CD4-positive, alpha-beta T cell treated with Interleukin-1 beta for 1 hour (primary cell): ENCODE measurements around the gene PSMD11.

ENCODE experiments used
- DNase-seq, 2 donors: peaks; one replicate each; pipeline ENCODE4 v3.0.0-alpha.2; 2020 to 2022

The PSMD11 gene

DNA sequence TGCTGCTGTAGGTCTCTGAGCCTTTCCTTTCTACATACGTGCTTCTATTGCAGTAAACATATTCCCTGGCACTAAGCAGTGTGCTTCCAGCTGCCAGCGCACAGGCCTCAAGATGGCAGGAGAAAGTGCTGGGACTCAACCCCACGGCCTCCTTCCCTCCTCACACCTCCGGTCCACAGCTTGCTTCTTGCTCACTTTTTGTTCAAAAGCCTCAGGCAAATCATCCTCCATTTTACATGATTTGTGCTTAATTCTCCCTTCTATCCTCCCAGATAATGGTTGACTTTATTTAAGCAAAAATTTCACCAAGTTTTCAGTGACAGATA is 47.9 kb downstream of the PSMD11 start:
- DNase-seq: no peak

DNA sequence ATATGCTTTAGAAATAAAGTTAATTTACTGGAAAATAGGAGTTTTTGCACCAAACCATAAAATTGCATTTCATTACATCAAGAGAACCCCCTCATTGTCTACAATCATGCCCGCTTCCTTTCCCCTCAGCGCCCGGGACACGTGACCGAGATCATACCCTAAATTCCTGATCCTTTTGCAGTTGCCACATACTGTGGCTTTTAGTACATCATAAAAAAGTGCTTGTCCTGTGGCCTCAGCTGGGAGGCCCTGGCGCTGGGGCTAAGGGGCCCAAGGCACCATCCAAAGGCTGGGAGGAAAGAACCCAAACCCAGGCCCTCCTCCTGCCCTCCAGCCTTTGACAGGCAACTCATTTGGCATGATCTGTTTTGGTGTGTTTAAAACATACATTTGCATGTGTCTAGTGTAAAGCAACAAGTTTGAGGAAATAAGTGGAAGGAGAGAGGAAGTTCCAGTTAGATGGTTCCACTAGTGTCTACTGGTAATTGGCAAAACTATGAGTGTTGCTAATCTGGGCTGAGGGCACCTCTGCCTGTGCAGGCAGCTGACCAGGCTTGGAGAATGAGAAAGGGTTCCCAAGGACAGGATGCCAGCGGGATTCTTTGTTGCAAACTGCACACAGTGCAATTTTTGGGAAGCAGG is 48.5 kb downstream of the PSMD11 start:
- no peak for DNase-seq

DNA sequence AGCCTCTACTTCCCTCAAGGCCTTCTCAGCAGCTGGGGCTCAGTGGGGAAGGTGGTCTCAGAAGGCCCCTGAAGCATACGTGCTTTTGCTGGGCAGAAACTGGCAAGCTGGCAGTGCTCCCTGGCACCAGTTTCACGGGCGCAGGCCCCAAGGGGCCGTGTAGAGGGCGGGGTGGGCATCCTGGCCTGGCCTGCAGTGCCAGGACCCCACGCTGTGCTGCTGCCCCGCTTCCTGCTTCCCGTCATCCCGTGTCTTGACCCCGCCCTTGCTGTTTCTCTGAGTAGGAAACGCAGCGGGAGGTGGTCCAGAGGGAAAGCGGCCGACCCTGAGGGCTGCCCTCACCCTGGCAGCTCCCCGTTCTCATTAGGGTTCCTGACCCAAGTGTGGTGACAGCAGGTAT is 49.3 kb downstream of the PSMD11 start:
- no peak for DNase-seq

DNA sequence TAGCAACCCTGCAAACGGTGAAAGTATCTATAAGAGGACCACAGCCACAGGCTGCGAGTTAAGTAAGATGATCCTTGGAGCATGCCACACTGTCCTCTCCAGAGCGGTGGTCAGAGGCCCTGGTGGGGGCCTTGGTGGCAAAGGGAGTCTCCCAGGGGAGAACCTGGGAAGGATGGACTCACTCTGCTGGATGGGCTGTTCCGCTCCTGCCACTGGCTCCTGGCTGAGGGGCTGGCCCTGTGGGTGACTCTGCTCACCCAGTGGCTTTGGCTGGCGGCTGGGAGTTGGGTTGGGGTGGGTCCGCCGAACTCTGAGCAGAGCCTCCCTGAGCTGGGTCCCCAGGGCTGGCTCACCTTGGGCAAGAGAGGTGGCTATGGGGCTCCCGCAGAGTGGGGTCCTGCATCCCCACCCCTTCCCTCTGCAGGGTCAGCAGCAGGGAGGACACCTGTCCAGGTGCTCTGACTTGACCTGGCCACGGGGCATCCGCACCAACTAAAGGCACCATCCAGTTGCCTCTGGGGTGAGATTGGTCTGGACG is 49.7 kb downstream of the PSMD11 start:
- DNase-seq: no peak

DNA sequence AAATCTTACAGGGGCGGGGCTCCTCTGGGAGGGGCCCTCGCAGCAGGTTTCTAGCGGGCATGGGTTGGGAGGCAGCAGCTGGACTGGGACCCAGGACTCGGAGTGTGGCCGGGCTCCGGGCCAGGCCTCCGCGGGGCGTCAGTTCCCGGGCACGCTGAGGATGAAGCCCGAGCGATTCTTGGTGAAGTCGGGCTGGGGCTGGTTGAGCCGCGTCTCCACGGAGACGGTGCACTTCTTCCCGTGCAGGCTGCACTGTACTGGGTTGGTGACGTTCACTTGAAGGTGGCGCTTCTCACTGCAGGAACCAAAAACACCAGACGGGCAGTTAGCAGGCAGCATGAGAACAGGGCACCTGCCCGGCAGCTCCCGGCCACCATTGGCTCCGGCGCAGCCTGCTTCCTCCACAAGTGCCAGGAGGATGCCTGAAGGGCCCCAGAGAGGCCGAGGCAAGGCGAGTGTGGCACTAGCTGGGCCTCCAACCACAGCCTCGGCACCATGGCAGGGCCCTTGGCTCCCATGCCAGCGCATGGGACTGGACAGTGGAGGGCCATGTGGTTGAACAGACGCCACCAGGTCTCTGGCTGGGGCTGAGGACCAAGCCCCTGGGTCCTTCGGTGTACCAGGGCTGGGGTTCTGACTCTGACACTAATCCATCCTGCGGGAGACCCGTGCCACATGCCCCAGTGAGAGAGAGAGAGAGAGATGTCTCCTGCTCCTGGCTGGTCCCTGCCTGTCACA is 50.5 kb downstream of the PSMD11 start:
- no peak for DNase-seq

DNA sequence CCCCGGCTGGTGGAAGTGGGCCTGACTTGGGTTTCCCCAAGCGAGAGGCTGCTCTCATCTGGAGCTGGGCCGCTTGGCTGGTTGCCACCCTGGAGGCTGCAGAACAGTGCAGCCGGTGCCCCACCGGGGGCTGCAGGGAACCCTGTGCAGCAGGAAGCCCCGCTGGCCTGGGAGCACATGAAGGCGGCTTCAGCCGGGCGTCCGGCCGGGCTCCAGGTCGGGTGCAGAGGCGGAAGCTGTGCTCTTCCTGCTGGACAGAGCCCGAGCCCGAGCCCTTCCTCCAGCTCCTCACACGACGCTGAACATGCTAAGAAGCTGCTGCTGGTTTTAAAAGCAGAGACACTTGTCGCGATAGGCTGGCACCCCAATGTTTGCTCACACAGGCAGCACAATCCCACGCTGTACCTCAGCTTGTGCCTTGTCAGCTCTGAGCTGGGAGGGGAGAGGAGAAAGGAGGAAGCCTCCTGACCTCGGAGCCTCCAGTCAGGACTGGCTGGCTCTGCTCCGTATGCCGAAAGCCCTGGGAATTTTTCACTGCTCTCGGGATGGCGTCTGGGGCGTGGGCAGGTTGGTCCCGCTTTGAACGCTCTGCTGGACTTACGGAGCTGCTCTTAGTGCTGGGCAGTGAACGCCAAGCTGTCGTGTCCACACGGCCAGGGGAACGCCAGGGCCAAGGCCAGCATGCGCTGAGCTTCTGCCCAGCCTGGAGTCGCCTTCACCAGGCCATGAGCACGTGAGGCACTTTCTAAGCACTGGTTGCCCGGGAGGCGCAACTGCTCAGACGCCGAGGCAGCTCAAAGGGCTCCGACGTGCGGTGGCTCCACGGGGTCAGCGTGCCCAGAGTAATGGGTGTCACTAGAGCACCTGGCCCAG is 51.3 kb downstream of the PSMD11 start:
- DNase-seq: peak in 1 of 2 donors; percentile 15

DNA sequence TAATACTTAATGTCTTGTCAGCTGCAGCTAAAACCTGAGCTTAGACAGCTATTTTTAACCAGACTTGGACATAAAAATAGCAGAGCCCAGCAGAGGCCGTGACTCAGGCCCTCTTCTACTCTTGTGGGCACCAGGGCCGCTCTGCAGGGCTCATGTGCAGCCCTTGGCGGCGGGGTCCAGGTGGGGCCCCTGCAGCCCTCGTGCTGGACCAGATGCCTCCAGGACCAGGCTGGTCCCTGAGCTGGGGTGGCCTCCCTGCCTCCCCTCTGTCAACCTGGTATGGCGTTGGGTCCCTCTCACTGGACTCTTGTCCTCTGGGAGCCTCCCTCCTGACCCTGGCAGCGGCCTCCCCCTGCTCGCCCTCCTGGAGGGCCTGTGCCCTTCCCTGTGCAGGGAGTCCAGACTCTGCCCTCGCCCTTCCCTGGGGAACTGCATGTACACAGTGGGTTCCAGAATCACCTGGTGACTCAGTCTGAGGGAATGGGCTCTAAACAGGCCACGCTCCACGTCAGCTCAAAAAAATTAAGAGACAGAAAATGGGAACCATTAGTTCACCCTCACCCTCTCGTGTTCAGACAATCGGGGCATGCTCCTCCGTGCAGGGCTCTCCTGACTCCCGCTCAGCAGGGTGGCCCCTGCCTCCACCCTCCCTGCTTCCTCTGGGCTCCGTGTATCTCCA is 52.2 kb downstream of the PSMD11 start:
- no peak for DNase-seq

DNA sequence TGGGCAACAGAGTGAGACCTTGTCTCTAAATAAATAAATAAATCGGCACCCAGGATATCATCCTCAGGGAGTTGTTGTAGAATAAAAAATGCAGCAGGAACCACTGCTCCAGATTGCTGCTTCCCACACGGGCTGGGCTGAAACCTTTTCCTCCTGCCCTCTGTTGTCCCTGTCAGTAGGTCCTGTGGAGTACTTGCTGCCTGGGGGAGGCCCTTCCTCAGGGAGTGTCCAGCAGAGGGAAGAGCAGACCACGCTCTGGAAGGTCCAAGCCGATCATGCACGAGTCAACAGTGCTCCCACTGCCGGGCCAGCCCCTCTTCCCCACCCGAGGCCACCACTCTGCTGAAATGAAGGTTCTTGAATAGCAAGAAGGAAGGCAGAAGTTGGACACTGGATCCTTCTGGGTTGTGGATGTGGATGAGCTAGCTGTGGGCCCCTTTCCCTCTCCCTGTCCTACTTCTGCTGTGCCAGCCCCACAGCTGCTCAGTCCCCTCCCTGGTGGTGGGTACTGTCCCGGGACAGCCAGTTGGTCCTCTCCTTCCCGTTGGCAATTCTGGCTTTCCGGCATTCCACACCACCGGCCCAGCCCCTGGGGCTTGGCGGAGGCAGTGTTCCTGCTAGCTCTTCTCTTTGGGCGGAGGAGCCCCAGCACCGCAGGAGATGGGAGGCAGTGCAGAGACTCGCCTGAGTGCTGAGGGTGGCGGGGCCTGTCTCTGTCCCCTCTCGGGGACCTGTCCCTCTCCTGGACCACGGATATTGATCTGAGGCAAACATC is 53.3 kb downstream of the PSMD11 start:
- DNase-seq: no peak

DNA sequence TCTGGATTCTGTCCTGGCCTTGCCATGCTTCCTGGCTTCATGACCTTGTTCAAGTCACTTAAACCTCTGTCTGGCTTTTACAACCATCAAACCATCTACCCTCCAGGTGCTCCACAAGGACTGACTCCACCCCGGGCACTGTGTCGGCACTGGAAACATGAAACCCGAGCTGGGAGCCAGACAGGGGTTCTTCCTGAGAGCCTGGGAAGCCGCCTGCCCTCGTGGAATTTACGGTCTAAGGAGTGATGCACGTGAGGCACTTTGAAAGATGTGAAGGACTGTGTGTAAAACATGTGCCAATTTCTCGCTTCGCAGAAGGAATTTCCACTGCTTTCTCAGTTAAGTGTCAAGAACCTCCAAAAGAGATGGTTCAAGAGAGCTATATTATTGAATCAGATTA is 54.1 kb downstream of the PSMD11 start:
- no peak for DNase-seq

DNA sequence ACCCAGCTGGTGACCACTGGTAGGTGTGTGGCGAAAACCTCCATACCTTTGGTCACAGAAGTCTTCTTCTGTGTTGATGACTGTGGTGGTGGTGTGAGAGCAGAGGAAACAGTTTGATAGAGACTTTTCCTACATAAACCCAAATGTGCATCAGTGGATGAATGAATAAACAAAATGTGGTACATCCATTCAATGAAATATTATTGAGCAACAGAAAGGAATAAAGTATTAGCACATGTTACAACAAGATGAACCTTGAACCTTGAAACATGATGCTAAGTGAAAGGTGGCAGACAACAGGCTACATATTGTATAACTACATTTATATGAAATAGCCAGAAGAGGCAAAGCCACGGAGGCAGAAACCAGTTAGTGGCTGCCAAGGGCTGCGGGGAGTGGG is 57.7 kb downstream of the PSMD11 start:
- no peak for DNase-seq

DNA sequence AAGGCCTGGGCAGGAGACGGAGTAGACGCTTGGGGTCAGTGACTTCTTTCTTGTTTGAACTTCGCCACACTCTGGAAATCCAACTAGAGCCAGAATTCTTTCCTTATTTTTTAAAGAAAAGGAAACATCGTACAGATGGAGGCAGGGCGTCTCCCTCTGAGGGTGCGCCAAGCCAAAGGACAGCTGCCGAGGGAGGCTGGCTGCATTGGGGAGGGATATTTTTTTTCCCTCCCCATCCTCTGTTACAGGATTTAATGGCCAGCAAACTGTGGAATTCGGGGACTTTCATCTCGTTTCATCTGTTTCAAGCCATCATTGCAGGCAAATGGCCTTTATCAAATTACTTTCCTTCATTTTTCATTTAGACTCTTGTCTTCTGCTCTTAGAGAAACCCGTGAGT is 58.4 kb downstream of the PSMD11 start:
- no peak for DNase-seq

DNA sequence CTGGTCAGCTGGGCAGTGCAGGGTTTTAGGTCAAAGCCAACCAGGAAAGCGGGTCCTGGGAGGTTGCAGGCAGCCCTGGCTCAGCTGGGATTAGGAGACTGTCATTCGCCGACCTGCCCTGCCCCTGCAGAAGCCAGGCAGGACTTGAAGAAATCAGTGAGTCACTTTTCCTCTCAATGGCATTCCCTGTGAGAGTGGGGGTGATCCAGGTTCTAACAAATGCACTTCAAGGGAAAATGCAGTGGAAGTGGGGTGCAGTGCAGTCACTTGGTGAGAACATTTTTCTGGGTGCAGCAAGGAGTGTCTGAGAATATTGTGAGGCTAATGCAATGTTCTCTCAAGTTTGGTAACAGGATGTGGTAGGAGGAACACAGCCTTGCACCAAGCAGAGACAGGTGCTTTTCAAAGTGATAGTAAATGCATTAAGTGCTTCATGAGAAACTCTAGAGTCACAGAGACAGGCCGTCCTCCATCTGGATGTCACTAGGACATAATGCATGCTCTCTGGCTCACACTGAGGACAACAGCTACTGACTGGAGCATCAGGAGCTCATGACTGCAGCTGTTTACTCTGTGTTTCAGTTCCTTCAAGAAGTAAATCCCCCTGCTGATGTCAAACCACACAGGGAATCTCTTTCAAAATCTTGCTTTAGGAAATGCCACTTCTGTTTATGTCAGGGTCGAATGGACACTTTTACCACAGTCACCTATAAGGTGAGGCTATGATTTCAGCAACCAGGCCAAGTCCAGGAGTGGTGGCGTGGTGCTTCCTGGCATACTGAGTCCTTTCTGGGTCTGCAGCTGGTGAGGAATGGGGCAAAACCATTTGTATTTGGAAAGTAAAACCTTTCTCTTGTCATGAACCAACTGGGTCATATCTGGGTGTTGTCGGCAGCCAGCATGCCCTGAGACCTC is 59.2 kb downstream of the PSMD11 start:
- peak; percentile 50 to 63 for DNase-seq

DNA sequence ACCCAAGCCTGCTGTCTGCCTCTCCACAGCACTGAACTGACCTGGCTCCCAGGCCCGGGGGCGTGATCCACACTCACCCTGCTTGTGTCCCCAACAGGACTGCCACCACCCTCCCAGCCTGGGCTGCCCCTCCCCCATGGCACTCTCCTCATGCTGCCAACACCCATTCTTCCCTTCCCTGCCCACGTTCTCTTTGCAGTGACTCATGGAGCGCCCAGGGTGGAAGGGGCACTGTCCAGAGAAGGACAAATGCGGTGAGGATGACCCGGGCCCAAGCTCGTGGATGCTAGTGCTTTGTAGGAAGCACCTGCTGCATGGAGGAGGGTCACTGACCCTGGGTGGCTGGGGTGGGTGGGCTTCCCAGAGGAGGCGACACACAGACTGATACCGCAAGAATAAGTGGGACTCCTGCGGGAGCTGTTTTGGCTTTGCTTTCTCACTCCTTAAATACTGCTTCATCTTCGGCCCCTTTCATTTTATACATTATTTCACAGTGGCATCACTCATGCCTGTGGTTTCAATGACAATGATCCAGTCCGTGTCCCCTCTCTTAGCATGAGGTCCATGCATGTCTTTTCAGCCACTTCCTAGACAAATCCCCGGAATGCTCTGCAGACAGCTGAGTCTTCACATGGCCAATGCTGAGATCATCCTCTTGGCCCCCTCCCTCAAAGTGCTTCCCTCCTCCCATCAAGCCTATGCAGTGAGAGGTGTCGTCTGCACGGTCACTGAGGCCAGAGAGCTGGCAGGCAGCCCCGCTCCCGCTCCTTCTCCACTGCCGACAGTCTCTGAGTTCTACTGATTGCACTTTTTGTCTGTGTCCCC is 60.1 kb downstream of the PSMD11 start:
- peak in 1 of 2 donors; percentile 15 for DNase-seq

DNA sequence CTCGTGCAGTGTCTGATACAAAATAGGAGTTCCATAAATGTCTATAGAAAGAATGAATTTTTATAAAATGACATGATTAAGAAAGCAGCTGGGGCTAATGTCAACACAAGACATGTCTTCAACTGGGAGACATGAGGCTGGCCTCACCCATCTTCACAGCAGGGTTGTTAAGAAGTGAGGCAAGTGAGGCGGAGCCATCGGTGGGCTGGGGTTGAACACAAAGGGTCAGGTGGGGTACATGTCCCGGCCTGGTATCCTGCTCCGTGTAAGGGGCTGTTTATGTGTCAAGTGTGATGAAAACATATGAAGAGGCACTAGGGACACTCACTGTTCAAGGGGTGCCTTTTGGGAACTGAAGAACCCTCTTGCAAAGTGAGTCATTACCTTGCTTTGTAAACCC is 64.6 kb downstream of the PSMD11 start:
- no peak for DNase-seq

DNA sequence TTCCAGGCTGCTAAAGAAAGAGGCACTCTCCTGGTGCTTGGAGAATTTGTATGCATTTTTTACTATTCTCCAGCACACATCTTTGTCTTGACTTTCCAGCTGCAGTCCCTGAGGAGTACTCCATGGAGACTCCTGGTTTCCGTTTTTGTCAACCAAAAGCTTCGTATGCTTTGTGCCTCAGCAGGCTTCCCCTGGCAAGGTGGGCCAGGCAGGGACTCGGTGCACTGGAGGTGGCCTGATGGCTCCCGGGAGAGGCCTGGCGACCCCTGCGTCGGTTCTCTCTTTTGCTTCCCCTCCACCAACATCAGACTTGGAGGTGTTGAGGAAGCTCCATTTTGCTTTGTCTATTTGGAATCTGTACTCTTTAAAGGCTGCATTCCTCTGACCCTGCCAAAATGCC is 66.2 kb downstream of the PSMD11 start:
- DNase-seq: no peak

DNA sequence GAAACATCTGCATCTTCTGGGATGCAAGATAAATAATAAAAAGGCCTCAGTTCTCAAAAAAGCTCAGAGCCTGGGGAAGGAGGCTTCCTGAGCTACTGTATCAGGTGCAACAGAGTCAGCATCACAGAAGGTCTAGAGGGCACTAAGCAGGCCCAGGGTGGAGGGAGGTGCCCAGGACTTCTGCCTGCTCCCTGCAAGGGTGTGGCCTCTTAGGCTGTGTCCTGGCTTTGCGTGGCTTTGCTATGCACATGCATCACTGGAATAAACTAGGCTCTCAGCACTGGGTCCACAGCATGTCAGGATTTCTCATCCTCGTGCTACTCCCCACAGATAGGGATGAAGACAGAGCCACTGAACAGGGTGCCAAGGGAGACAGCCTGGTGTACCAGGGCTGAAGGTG is 68.0 kb downstream of the PSMD11 start:
- DNase-seq: no peak

DNA sequence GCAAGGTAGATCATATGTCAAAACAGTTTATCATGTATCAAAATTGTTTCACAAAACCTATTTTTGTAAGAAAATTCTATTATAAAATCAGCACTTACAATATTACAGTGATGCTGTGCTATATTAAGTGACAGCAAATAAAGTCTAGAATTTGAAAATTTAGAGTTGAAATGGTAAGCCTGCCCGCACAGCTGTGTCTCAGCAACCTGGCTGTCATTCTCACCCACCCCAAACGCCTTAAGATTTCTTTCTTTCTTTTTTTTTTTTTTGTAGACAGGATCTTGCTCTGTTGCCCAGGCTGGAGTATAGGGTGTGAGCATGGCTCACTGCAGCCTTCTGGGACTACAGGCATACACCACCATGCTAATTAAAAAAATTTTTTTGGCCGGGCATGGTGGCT is 69.3 kb downstream of the PSMD11 start:
- no peak for DNase-seq

DNA sequence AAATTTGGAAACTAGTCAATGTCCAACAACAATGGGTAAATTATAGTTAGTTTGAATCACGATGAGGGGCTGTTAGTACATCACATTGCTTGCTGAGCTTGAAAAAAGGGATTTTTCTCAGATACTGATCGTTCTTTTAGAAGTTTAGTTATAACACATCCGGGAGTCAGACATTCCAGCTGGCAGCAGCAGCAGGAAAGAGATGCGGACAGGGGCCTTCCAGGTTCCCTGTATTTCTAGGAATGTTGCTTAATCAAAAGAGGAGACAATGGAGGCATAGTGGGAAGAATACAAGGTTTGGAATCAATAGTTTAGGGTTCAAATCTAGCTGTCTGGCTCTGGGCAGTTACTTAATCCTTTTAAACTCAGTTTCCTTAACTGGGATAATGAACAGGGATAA is 70.3 kb downstream of the PSMD11 start:
- DNase-seq: no peak

DNA sequence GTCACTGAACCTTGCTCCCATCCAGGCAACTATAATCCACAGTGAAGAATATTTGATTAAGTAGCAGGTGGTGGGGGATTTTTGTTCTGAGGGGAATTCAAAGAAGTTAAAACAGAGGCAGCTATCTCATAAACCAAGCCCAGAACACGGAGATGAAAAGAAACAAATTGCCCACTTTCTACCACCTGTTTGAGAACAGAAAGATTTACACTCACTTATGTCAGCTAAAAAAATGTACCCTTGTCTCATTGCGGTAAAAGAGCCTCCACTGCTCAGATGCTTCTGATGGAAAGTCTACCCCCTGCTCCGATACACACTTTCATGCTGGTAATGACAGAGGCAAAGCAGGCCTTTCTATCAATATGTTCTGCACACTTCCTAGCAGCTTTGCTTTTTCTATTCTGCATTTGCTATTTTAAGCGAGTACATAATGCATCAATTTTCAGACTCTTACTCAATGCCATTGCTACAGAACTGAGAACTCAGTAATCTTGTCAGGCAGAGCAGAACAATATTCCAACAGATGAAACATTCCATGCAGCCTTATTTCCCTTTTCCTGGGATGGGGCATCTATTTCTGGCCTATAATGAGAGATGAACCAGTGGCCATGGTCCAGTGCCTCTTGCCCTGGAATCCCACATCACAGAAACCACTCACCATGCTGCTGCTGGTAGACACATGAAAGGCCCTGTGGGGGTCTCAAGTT is 71.5 kb downstream of the PSMD11 start:
- no peak for DNase-seq

DNA sequence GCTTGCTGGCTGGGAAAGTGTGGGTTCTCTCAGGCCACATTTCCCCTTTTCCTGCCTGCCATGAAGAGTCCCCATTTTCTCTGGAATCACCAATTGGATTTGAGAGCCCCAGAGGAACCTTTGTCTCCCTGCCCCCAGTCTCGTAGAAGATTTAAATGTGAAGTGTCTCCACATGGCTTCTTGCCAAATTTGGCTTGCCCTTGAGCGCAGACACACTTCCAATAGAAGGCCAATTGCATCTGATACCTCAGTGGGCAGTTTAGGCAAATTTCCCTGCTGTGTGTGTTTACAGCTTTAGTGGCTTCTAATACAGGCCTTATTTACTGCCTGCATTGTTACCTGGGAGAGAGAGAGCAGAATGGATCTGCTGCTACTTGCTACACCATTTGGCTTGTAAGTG is 72.1 kb downstream of the PSMD11 start:
- no peak for DNase-seq
